Progenitor cell of endocrine pancreas (in vitro differentiated cells): ENCODE measurements around the gene PRDM16. TPM values are rescaled to one million over a fixed set of nuclear protein-coding genes. Genes with fewer than 3 reads are reported as not detected.

Experiments
- DNase-seq: peaks from one replicate; pipeline ENCODE4 v3.0.0; 2021; ENCODE audit warnings: low spot score; ENCODE audit not compliant: unreplicated experiment
- H3K27ac Mint-ChIP-seq: 2 replicates; pipeline ENCODE4 v1.8.0; 2021; ENCODE audit warnings: mild to moderate bottlenecking, moderate library complexity, mixed read lengths
- H3K27me3 Mint-ChIP-seq: 2 replicates; pipeline ENCODE4 v1.8.0; 2021; ENCODE audit warnings: mixed read lengths
- H3K36me3 Mint-ChIP-seq: 2 replicates; pipeline ENCODE4 v1.8.0; 2022; ENCODE audit warnings: mixed read lengths; ENCODE audit not compliant: insufficient read depth
- H3K4me1 Mint-ChIP-seq: 2 replicates; pipeline ENCODE4 v1.8.0; 2021; ENCODE audit warnings: low read depth, mixed read lengths
- H3K4me3 Mint-ChIP-seq: 2 replicates; pipeline ENCODE4 v1.8.0; 2021; ENCODE audit warnings: low read depth, mild to moderate bottlenecking, moderate library complexity, mixed read lengths
- H3K9me3 Mint-ChIP-seq: 2 replicates; pipeline ENCODE4 v1.8.0; 2021; ENCODE audit warnings: low read depth, mixed read lengths
- total RNA-seq: library from RNA; stranded (reverse); gene quantifications from 2 replicates; pipeline ENCODE4 v1.2.1, GENCODE V29; 2021
- TF ChIP-seq, protein P1 (sequence below): fragments of 200-600 bp; sonication (generic); IDR thresholded peaks from one replicate; pipeline ENCODE4 v1.5.0; 2021; ENCODE audit warnings: antibody characterized with exemption, mild to moderate bottlenecking; ENCODE audit not compliant: unreplicated experiment

Gene PRDM16
- total RNA-seq, 1 donor from 2014 or later: 69.1 TPM

DNA sequence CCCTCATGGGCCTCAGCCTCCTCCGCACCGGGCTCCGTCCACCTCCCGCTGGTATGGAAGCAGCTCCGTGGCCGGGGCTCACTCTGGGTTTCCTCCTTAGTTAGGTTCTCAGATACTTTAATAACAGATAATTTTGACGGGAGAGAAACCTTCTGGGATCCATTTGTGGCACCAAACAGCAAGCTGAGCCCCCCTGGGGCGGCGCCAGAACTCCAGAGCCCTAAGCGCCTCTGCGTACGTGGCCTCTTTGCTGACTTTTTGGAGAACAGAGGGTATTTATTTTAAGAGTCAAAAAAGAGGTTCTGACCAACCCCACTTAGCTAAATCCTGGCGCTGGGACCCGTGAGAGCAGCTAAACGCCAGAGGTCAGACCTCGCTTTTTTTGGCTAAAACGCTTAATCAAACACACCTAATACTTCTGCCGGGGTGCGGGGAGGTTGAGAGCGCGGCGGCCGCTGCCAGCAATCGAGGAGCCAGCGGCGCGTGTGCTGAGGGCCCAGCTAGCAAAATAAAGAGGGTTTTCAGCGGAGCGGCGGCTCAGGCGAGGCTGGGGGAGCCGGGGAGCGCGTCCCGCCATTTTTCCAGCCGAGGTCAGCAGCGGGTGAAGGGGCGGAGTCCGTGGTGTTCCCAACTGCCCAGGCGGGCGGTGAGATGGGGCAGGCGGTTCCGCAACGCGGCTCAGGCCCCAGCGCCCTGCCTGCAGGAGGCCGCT lies 171.7 kb downstream of the PRDM16 start:
- H3K4me3 Mint-ChIP-seq: no peak overlapping the region
- no peak overlapping the region for H3K27ac Mint-ChIP-seq
- DNase-seq: no peak
- peaks cover 12% of the 10 kb centered on the region for H3K36me3 Mint-ChIP-seq
- H3K27me3 Mint-ChIP-seq: no peaks in the 10 kb centered on the region
- TF ChIP-seq, protein P1, sequence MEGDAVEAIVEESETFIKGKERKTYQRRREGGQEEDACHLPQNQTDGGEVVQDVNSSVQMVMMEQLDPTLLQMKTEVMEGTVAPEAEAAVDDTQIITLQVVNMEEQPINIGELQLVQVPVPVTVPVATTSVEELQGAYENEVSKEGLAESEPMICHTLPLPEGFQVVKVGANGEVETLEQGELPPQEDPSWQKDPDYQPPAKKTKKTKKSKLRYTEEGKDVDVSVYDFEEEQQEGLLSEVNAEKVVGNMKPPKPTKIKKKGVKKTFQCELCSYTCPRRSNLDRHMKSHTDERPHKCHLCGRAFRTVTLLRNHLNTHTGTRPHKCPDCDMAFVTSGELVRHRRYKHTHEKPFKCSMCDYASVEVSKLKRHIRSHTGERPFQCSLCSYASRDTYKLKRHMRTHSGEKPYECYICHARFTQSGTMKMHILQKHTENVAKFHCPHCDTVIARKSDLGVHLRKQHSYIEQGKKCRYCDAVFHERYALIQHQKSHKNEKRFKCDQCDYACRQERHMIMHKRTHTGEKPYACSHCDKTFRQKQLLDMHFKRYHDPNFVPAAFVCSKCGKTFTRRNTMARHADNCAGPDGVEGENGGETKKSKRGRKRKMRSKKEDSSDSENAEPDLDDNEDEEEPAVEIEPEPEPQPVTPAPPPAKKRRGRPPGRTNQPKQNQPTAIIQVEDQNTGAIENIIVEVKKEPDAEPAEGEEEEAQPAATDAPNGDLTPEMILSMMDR: no peak
- peaks cover 37% of the 10 kb centered on the region for H3K4me1 Mint-ChIP-seq
- no peaks in the 10 kb centered on the region for H3K9me3 Mint-ChIP-seq

DNA sequence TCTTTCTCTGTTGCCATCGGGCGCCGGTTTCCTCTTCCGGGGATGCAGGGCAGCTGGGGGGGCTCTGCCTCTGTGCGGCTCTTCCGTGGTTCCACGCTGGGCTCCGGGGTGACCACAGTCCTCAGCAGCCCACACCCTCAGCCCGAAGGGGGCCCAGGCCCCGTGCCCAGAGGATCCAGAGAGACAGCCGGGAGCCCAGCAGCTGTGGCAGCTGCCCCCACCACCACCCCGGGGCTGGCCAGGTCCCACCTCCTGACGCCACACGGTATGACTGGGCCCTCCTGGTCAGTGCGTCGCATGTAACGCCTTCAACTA lies 172.2 kb downstream of the PRDM16 start:
- Mint-ChIP-seq H3K4me3 (no peak overlapping the region), H3K36me3 (peaks cover 14% of the 10 kb centered on the region), H3K27ac (no peak overlapping the region), H3K4me1 (peaks cover 37% of the 10 kb centered on the region), H3K9me3 (no peaks in the 10 kb centered on the region), H3K27me3 (no peaks in the 10 kb centered on the region)
- no peak for DNase-seq
- TF ChIP-seq, protein P1: no peak

DNA sequence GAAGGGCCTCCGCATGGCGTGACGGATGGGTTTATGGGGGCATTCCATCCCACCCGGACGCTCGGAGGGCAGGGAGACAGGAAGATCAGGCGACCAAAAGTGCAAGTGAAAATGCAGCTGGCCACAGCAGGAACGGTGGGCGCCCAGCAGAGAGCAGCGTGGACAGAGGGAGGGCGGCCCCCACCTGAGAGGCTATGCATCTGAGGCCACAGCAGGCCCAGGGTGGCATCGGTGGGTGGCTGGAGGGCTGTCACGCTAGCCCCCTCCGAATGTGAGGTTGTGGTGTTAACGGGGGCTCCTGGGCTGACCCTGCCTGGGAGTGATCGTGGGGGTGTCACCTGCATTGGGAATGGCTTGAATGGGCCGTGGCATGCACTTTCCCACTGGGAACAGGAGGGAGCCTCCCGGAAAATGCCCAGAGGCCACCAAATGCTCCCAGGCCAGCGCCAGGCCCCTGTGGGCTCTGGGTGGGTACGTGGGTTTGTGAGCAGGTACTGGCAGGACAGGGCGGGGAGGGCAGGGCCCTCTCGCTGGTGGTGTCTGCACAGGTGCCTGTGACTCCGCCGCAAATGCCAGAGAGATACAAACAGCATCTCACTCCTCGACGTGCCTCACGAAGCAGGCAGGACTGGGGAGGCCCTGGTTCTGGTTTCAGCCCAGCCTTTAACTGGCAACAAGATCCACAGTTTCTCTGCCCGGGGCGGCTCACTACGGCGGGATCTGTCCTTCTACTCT lies 172.8 kb downstream of the PRDM16 start:
- H3K27ac Mint-ChIP-seq: no peak overlapping the region
- no peaks in the 10 kb centered on the region for H3K27me3 Mint-ChIP-seq
- peaks cover 14% of the 10 kb centered on the region for H3K36me3 Mint-ChIP-seq
- no peak overlapping the region for H3K4me3 Mint-ChIP-seq
- peaks cover 37% of the 10 kb centered on the region for H3K4me1 Mint-ChIP-seq
- no peaks in the 10 kb centered on the region for H3K9me3 Mint-ChIP-seq
- TF ChIP-seq, protein P1: no peak
- no peak for DNase-seq

DNA sequence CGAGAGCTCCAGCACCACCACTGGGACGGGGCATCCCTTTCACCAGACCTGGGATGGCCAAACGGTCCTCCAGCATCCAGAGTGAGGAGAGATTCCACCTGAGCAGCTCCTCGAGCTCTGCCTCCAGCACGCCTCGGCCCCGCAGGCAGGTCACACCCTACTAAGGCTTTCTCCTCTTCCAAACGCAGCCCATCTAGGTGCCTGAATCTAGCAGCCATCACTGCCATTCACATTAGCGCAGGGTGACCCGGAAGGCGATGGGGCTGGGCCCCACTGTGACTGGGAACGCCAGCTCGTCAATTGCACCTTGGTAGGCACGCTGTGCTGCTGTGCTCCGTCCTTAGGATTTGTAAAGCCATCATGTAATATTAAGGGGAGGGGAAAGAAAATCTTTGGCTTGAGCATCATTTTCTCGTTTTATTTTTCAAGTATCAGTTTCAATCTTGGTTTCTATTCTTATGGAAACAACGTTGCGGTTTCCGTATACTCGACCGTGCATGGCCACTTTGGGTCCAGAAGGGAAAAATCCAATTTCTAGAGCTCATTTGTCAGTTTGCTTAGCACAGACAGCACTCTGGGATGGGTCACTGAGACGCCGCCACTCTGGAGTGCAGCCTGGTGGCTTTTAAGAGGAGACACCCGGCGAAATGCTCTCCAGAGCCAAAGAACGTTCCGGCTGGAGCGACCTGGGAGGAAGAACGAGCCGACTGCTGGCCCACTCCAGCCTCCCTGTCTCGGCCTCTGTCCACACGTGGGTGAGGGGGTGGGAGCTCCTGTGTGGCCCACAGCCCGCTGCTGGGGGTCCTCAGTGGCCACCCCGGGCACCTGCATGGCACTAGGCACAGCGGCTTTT lies 173.6 kb downstream of the PRDM16 start:
- TF ChIP-seq, protein P1: no peak
- H3K36me3 Mint-ChIP-seq: peaks cover 14% of the 10 kb centered on the region
- H3K4me3 Mint-ChIP-seq: no peak overlapping the region
- H3K27me3 Mint-ChIP-seq: no peaks in the 10 kb centered on the region
- peaks cover 39% of the 10 kb centered on the region for H3K4me1 Mint-ChIP-seq
- H3K27ac Mint-ChIP-seq: no peak overlapping the region
- H3K9me3 Mint-ChIP-seq: no peaks in the 10 kb centered on the region
- DNase-seq: no peak

DNA sequence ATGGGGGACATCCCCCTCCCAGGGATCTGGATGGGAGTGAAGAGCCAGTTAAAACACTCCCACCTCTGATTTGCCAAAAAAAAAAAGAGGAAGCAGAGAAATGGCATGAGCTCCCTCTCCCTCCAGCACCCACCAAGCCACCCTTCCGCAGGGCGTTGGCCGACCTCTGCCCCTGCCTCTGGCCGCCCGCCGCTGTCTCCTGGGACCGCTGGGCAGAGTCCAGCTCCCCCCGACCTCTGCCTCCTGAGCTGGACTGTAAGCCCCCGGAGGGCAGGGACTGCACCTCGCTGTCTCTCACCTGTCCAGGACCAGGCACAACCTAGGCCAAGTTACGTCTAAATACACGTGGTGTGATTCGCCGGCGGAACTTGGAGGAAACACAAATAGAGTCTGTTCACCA lies 174.3 kb downstream of the PRDM16 start:
- DNase-seq: no peak
- H3K9me3 Mint-ChIP-seq: no peaks in the 10 kb centered on the region
- TF ChIP-seq, protein P1: no peak
- H3K4me3 Mint-ChIP-seq: no peak overlapping the region
- no peaks in the 10 kb centered on the region for H3K27me3 Mint-ChIP-seq
- no peak overlapping the region for H3K27ac Mint-ChIP-seq
- peaks cover 39% of the 10 kb centered on the region for H3K4me1 Mint-ChIP-seq
- H3K36me3 Mint-ChIP-seq: peaks cover 14% of the 10 kb centered on the region
